Measurements from ENCODE around the gene KCNK17.
A peak's percentile ranks its signal among the peaks of the same experiment; 100 is the strongest.

KCNK17 gene, protein sequence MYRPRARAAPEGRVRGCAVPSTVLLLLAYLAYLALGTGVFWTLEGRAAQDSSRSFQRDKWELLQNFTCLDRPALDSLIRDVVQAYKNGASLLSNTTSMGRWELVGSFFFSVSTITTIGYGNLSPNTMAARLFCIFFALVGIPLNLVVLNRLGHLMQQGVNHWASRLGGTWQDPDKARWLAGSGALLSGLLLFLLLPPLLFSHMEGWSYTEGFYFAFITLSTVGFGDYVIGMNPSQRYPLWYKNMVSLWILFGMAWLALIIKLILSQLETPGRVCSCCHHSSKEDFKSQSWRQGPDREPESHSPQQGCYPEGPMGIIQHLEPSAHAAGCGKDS

DNA sequence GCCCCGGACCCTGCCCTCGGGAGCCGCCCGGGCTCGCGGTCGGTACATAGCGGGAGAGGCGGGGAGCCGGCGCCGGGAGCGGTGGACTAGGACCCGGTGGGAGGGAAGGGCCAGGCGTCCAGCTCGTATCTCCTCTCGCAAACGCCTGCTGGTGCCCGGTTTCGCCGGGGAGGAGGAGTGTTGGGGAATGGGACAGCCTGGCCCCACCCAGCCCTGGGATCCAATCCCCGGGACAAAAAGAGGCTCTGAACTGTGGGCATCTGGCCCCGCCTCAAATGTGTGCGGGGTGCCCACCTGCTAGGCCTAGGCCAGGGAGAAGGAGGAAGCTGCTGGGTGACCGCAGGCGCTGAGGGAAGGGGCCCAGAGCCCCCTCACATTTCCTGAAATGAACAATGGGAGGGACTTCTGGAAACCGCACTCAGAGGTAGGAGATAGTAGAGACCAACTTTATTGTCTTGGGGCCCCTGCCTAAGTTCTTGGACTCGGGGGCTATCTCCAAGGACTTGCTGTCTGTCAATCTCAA, at the start of gene KCNK17:
Gene KCNK17, minus strand, starts transcription at position 147 of the 523 bp plus-strand sequence. Its CDS starts 99 bp downstream, at position 48.
- DNase-seq (ENCODE audit: low read depth, low spot score) = no peak

DNA sequence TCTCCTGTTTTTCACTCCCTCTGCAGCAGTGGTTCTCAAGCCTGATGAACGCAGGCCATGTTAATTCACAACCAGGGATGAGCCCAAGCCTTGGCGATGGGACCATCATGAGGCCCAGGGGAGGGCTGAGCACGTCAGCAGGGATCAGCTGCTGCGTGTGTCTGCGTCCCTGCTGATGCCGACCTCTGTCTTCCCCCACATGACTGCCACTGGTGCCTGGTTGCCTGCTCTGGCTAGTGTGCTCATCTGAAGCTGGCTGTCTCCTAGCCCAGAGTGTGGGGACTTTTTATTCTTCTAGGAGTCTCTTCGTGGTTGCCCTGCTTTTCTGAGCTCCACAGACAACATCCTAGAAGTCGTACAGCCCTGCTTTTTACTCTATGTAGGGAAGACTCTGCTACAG, 49.1 kb upstream of the KCNK17 start:
- DNase-seq (ENCODE audit: low read depth, low spot score) = no peak

DNA sequence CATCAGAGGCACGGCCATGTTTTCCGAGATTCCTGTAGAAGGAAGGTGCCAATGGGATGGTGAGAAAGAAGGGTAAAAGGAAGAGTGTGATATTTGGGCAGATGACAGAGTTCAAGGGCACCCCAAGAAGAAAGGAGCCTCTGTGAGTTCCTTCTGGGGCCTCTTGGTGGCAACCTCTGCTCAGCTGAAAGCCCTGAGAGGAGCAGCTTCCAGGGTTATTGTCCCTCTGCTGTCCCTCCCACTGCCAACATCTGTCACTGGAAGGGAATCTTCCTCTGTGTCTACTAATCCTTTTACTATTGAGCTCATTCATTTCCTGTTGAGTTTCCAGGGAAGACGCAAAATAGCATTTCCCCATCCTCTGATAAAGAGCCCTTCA, 48.3 kb upstream of the KCNK17 start:
- no peak for DNase-seq (ENCODE audit: low read depth, low spot score)

DNA sequence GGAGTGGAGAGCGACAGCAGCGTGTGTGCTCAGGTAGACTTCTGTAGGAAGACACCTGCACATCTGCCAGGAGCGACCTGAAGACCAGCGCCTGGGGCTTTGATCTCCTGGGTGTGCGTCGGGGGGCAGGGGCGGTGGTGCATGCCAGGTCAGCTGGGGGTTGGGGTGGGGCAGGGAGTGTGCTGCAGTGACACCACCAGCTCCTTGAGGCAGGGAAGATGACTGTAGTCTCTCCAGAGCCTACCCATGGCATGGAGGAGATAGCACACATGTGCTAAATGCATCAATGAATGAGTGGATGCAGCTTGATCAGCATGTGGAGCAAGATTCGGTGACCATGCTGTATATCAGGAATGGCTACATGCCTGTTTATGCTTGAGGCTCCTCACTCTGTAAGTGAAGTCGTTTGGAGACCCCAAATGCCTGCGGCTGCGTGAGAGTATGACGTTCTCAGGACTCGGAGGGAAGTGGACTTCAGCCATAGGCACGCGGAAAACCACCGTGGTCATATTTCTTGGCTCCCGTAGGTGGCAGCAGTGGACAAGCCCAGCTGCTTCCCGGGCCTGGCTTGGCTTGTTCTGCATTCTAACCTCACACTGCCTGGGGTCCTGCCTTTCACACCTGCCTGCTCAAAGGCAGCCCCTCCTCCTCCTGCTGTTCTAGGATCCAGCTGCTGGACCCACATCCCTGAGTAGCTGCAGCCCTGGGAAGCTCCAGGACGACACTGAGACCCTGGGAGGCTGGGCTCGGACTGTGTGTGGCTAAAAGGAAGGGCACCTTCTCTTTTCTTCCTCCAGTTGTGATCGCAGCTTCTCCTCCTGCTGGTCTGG, 47.7 kb upstream of the KCNK17 start:
- DNase-seq (ENCODE audit: low read depth, low spot score) = peak; percentile 80

DNA sequence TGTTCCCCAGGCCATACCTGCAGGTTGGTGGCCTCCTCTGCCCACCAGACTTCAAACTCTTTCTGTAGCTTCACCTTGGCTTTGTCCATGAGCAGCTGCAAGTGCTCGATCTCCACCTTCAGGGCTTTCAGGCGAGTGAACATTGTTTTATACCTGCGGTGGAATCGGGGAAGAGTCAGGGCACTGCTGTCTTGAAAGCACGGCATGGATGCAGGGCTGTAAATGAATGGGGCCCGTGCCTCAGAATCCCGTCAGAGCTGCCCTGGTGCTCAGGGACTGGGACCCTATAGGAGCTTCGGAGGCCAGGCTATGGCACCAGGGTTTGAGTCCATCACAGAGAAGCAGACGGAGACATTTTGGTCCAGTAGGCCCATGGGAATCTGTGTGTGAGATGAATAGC, 46.2 kb upstream of the KCNK17 start:
- no peak for DNase-seq (ENCODE audit: low read depth, low spot score)

DNA sequence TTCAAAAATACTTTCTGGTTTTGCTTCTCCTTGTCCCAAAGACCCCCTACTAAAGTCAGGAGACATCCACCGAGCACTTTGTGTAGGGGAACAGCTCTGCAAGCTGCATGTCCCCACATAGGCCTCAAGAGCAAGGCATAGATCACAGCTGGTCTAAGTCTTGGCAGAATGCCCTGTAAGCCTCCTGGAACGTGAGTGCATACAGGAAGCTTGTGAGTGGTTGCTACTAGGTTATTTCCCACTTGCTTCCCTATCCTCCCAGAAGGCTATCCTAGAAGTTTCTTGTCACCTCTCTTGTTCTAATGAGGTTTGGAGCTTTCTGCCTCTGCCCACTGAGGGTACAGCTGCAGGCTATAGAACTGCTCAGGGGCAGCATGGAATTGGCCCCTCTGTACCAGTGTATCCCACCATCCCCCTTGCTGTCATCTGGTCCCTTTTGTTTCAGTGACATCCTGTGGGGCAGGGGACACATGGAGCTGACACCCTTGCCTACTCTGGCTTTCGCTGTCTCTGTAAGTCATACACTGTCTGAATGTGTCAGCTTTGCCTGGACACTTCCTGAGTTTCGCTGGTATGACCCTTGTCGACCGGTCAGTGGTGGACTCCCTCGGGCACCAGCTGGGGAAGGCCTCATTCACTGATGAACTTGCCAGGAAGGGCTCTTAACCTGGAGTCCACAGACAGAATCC, 43.9 kb upstream of the KCNK17 start:
- no peak for DNase-seq (ENCODE audit: low read depth, low spot score)

DNA sequence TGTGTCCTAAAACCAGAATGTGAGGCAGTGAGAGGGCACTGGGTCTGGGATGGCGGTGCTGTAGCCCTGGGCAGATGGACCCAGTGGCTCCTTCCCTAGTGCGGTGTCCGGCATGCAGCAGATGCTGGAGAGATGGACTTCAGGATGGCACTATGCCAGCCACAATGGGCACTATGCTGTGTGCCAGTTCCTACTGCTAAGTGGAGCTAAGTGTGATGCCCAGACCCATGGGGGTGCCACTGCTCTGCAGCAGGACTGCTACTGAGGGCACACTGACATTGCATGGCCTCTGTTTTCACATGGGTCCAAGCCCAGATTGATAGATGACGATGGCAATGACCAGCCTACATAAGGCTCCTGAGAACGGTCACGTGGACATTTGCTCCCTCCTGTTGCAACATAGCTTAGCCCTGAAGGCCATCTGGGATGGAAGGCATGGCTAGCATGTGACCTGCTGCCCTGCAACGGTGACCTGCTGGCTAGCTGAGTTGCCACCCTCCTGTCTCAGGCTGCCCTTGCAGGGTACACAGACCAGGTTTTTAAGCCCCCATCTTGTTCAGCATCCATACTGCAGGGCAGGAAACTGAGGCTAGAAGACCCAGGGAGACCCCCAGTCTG, 39.6 kb upstream of the KCNK17 start:
- DNase-seq (ENCODE audit: low read depth, low spot score) = no peak

DNA sequence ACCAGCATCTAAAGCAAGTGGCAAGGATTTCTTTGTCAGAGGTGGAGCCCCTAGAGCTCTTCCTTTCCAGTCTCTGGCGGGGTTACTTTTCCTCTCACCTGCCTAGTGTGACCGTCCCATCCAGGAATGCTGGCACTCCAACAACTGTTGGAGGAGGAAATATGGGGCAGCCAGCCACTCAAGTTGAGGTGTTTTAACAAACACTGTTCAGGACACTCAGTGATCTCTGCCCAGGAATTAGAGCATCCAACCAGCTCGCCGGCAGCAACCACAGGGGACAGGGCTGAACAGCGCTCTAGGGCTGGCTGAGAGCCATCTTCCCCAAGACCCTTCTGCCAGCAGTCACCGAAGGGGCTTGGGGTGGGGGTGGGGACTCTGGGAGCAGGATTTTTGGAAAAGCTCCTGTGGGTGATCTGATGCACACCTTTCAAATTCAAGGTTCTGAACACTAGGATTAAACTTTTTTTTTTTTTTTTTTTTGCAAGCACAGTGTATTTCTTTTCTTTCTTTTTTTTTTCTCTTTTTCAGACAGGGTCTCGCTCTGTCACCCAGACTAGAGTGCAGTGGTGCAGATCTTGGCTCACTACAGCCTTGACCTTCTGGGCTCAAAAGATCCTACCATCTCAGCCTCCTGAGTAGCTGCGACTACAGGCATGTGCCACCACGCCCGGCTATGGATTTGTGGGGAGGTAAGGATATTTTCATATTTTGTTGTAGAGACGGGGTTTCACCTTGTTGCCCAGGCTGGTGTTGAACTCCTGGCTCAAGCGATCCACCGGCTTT, 36.7 kb upstream of the KCNK17 start:
- DNase-seq (ENCODE audit: low read depth, low spot score) = no peak

DNA sequence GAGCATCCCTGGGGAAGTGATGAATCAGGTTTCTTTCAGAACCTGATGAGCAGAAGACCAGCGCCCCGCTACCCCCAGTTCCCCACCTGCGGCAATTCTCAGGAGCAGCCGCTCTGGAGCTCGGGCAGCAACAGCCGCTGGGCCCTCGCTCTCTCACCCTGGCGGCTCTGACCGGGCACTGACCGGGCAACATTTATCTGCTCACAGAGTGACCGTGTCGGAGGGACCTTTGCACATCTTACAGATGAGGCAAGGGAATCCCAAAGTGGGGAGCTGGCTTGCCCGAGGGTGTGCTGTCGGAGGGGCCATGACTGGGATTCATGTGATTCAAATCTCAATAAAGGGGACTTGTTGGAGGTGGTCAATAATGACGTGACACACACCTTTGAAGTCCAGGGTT, 34.5 kb upstream of the KCNK17 start:
- DNase-seq (ENCODE audit: low read depth, low spot score) = no peak

DNA sequence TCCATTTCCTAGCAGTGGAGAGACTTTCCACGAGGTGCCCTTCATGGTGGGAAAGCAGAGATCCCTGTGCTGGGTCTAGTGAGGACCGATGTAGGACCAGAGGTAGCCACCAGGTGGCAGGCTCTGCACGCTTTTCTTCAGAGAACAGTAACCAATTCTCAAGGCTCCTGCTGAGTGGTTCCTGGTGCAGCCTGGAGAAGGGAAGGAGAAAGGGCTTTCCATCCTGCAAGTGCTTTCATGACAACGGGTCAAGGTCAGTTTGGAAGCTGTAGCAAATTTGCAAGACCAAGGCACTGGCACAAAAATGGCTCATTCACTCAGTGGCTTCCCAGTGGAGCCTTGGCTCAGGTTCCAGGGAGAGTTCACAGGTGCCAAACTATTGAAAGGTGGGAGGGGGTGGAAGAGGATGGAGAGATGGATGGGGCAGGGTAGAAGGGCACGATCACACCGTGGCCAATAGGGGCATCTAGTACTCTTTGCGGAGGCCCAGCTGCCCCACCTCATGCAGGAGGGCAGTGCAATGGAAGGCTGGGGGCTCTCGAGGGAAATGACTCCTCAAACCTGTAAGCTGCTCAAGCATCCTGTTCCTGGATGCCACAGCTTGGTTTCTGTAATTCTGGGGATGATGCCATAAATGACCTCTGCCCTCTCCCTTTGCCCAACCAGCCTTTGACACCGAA, 33.8 kb upstream of the KCNK17 start:
- no peak for DNase-seq (ENCODE audit: low read depth, low spot score)

DNA sequence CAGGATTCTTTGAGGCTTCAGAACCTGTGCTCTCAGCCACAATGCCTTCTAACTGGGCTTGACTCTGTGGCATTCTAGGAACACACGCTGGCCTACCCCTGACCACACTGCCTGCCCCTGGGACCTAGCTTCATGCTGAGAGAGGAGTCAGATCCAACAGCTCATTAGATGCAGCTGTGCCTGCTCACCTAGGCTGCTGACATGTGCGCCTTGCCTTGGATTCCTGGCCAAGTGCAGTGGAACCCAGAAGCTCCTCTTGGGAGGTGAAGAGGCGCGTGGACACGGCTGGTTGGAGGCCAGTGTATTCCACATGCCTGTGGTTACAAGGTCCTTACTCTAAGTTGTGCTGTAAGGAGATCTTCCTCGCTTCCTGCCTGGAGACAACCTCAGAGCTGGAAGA, 33.0 kb upstream of the KCNK17 start:
- no peak for DNase-seq (ENCODE audit: low read depth, low spot score)

DNA sequence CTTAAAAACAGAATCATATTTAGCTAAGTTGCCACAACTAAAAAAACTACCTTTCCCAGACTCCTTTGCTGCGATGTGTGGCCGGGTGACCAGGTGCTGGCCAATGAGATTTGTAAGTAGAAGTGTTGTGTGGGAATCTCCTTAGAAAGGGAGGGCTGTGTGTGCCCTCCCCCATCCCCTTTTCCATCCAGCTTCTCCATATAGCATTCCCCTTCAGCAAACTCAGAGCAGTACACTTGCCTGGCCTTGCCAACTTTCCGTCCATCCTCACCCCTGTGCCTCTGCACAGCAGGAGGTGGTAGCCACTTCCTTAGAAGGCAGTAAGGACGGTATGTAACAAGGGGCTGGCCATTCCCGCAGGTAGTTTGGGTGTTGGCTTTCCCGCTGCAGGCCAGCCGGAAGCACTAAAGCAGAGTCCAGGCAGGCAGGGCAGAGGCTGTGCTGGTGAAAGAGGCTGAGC, 30.6 kb upstream of the KCNK17 start:
- DNase-seq (ENCODE audit: low read depth, low spot score) = no peak

DNA sequence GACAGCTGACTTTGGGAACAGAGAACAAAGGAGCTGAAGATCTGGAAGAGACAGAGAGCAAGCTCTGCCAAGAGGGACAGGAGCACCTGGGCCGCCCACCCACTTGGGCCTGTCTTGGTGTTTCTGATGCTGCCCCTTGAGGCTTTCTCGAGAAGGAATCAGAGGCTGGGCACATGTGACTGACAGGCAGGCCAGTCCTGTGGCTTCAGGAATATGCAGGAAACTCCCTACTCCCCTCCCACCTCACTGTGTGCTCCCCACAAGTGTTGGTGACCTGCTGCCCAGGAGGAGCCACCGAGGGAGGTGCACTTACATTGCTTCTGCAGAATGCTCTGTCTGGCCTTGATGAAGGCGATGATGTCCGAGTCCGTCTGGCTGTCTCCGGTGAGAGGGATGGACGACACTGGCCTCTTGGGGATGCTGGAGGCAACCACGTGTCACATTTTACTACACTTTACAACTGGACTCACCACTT, 29.2 kb upstream of the KCNK17 start:
- no peak for DNase-seq (ENCODE audit: low read depth, low spot score)

DNA sequence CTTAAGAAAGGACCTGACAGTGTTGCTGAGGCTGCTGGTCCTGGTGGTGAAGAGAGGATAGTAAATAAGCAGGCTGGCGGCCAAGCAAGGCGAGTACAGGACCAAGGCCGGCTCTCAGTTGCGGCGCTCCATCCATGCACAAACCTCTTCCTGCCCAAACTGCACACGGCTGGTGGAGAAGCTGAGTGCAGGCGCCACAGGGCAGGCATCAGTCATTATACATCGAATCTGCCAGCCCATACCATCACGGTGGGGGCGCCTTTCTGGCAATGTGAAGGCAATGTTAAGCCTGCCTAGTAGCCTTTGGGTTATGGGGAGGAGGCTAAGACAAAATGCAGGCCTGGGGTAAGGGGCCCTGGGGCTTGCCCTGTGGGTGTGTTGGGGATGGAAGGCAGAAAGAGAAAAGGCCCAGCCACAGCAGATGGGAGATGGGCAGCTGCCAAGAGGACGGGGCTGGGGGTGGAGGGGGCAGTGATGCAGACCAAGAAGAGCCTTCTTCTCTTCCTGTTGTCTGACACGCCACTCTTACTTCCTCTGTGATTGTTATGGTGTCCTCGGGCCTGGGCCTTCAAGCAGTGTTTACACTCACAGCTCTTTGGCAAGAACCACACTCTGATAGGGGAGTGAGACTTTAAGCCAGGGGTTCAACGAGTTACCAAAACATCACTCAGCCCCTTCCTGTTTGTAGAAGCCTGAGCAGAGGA, 28.6 kb upstream of the KCNK17 start:
- no peak for DNase-seq (ENCODE audit: low read depth, low spot score)

DNA sequence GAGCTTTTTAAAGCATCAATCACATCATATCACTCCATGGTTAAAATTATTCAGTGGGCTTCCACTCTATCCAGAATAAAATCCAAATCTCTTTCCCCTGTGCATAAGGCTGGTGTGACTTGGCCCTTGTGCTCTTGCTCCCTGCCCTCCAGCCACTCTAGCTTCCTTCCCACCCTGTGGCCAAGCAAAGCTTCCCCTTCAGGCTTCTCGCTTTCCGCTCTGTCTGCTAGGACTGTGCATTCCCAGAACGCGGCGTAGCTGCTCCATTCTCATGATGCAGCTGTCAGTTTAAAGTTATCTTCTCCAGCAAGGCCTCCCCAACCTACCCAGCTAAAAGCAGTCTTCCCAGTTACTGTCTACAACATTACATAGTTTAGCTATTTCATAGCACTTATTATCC, 27.7 kb upstream of the KCNK17 start:
- DNase-seq (ENCODE audit: low read depth, low spot score) = no peak

DNA sequence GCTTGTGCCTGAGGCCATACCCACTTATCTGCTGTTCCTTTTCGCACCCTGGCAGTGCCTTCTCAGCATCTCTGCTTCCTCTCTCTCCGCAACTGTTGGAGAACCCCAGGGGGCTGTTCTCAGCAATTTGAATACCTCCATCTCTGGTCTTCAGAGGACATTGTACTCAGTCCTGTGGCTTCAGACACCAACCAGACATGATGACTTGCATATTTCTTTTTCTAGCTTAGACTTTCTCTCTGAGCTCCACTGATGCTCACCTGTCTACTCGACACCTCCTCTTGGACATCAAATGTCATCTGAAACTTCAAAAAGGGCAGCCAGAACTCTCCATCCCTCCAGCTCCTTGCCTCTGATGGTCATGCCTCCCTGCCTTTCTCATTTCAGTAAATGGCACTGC, 27.1 kb upstream of the KCNK17 start:
- DNase-seq (ENCODE audit: low read depth, low spot score) = no peak

DNA sequence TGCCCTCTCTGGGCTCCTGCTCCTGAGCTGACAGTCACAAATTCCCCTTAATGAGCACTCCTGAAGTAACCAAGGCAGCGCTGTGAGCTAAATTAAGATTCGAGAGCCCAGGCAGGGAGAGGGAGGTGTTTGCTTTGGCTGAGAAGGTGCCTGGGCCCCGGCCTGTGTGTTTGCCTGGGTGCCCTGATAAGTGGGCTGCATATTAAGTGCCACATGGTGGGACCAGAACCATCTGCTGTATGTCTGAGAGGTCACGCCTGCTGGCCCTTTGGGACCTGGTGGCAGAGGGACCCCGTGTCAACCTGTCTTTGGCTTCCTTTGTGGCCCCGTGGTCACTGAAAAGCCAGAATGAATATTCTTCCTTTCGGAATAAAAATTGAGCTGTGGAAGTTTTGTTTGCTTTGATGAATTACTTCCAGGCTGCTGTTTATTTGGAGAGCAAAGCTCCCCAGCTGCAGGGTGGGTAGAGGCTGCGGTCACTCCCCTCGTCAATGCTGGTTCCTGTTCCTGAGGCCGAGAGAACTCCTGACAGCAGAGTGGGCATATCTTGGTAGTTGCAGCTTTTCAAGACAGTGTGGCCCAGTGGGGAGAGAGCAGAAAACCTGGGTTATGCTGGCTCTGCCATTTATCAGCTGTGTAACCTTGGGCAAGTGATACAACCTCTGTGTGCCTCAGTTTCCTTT, 25.8 kb upstream of the KCNK17 start:
- no peak for DNase-seq (ENCODE audit: low read depth, low spot score)

DNA sequence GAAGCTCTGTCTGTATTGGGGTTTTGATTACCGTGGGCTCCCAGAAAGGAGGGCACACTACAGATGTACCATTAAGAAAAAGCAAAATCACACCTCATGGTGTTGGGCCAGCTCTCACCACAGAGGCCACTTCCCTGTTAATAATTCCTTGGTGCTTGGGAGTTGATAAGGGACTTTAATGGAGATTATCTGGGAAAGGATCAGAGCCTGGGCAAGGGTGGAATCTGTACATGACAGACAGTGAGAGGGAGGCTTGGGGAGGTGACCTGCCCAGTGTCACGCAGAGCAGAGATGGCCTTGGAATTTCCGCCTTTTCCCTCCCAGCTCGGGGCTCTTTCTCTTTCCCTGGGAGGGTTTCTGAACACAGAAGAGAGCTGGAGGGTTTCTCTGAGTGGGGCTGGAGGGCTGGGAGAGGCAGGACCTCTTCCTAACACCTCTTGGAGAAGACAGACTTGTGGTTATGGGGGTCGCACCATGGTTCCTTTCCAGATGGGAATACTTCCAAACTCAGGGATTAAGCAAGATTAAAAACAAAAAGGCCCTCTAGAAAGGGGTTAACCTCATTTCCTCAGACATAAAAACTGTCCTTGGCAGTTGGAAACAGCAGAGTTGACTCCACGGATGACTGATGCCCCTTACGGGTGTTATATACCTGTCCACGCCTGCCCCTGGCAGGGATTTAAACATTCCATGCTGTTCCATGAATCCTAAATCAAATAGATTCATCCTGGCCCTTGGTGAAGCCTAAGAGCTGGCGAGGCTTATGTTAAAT, 25.1 kb upstream of the KCNK17 start:
- DNase-seq (ENCODE audit: low read depth, low spot score) = no peak

Measured in iPS DF 19.7 (cell line).